Osteoblast (primary cell): Measurements from ENCODE around the gene UNG. TPM values are rescaled to one million over a fixed set of nuclear protein-coding genes. Genes with fewer than 3 reads are reported as not detected.
"Not testable (repeated sequence)": the region's sequence is repeated elsewhere in the genome, so short reads cannot be mapped to it uniquely, and the experiment has no call there.

Source experiments
- DNase-seq: peaks from one replicate; pipeline ENCODE4 v3.0.0; 2011; ENCODE audit warnings: low spot score, mixed read lengths; ENCODE audit not compliant: insufficient read length; ENCODE audit errors: missing footprints
- H2AFZ ChIP-seq: 2 replicates; pipeline ENCODE4 v1.6.0; 2011; ENCODE audit warnings: mild to moderate bottlenecking, low read length
- H3K27ac ChIP-seq: 2 replicates; pipeline ENCODE4 v1.5.1; 2011; ENCODE audit warnings: mild to moderate bottlenecking, low read depth, low read length, moderate library complexity
- H3K27me3 ChIP-seq: 2 replicates; pipeline ENCODE4 v1.6.0; 2012; ENCODE audit warnings: mild to moderate bottlenecking, control low read depth, inconsistent platforms, low read length, moderate library complexity; ENCODE audit not compliant: insufficient read depth
- H3K36me3 ChIP-seq: 2 replicates; pipeline ENCODE4 v1.5.1; 2011; ENCODE audit warnings: mild to moderate bottlenecking, low read length, control low read depth, moderate library complexity; ENCODE audit not compliant: insufficient read depth
- H3K4me1 ChIP-seq: 2 replicates; pipeline ENCODE4 v1.5.1; 2011; ENCODE audit warnings: mild to moderate bottlenecking, low read length, control low read depth, moderate library complexity; ENCODE audit not compliant: insufficient read depth
- H3K4me2 ChIP-seq: 2 replicates; pipeline ENCODE4 v1.6.0; 2011; ENCODE audit warnings: mild to moderate bottlenecking, low read length; ENCODE audit not compliant: insufficient read depth
- H3K4me3 ChIP-seq: fragments of 200-600 bp; sonication (generic); 3 replicates; pipeline ENCODE4 v1.5.1; 2012; ENCODE audit warnings: mild to moderate bottlenecking, low read length, inconsistent platforms; ENCODE audit not compliant: insufficient read depth
- H3K79me2 ChIP-seq: 2 replicates; pipeline ENCODE4 v1.6.0; 2012; ENCODE audit warnings: mild to moderate bottlenecking, low read length, control low read depth, inconsistent platforms; ENCODE audit not compliant: insufficient read depth
- H3K9me3 ChIP-seq: 2 replicates; pipeline ENCODE4 v1.5.1; 2011; ENCODE audit warnings: low read depth, low read length, control low read depth
- H4K20me1 ChIP-seq: 2 replicates; pipeline ENCODE4 v1.6.0; 2012; ENCODE audit warnings: mild to moderate bottlenecking, low read length, control low read depth; ENCODE audit not compliant: insufficient read depth
- total RNA-seq: library from RNA; depleted of rRNA; stranded (reverse); fragments of >200 nt; gene quantifications from 2 replicates; pipeline ENCODE4 v1.2.3, GENCODE V29; 2012
- TF ChIP-seq, protein P1 (sequence below): IDR thresholded peaks from 2 replicates; pipeline ENCODE4 v1.5.1; 2011; ENCODE audit warnings: mild to moderate bottlenecking, low read depth, low read length, moderate library complexity; ENCODE audit errors: extremely low read depth

The UNG gene
- total RNA-seq, 1 donor, result 38.0 TPM

GRCh38 chr12:109052414-109053323 lies 44.7 kb upstream of the UNG start, which contains the start of gene USP30:
Gene USP30 (plus strand): TSS chr12:109052576. CDS start chr12:109052679, 103 bp downstream.
- H3K4me1 ChIP-seq, result peaks cover 7% of the 10 kb centered on the region
- H3K36me3 ChIP-seq, result no peaks in the 10 kb centered on the region
- peak within 1 kb of the TSS; percentile 94 for H3K4me2 ChIP-seq
- peak within 1 kb of the TSS; percentile 100 for H2AFZ ChIP-seq
- H3K79me2 ChIP-seq, result peaks cover 19% of the 10 kb centered on the region
- TF ChIP-seq, protein P1, sequence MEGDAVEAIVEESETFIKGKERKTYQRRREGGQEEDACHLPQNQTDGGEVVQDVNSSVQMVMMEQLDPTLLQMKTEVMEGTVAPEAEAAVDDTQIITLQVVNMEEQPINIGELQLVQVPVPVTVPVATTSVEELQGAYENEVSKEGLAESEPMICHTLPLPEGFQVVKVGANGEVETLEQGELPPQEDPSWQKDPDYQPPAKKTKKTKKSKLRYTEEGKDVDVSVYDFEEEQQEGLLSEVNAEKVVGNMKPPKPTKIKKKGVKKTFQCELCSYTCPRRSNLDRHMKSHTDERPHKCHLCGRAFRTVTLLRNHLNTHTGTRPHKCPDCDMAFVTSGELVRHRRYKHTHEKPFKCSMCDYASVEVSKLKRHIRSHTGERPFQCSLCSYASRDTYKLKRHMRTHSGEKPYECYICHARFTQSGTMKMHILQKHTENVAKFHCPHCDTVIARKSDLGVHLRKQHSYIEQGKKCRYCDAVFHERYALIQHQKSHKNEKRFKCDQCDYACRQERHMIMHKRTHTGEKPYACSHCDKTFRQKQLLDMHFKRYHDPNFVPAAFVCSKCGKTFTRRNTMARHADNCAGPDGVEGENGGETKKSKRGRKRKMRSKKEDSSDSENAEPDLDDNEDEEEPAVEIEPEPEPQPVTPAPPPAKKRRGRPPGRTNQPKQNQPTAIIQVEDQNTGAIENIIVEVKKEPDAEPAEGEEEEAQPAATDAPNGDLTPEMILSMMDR, result no peak
- H3K4me3 ChIP-seq, result peak within 1 kb of the TSS; percentile 97
- DNase-seq, result peak; percentile 91
- peak within 1 kb of the TSS; percentile 55 for H3K27ac ChIP-seq
- H3K9me3 ChIP-seq, result no peaks in the 10 kb centered on the region
- H3K27me3 ChIP-seq, result no peaks in the 10 kb centered on the region
- no peaks in the 10 kb centered on the region for H4K20me1 ChIP-seq

- H3K27ac ChIP-seq, result peak overlapping the region; percentile 52
- DNase-seq, result peak; percentile 19
These were observed 43.8 kb upstream of the UNG start for GRCh38 chr12:109053382-109054123.

DNA sequence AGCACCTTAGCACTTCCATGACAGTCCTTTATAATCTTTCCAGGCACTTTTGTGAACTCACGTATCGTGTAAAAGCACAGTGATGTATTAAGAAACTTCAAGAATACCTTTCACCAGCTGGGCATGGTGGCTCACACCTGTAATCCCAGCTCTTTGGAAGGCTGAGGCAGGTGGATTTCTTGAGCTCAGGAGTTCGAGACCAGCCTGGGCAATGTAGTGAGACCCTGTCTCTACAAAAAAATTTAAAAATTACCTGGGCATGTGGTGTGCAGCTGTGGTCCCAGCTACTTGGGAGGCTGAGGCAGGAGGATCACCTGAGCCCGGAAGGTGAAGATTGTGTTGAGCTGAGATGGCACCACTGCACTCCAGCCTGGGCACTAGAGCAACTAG lies 43.3 kb upstream of the UNG start:
- not testable (repeated sequence) for DNase-seq, H3K27me3 ChIP-seq, H3K9me3 ChIP-seq, H2AFZ ChIP-seq, H4K20me1 ChIP-seq, H3K4me1 ChIP-seq, H3K36me3 ChIP-seq, H3K27ac ChIP-seq, H3K4me3 ChIP-seq
- peak overlapping the region; percentile 94 for H3K4me2 ChIP-seq
- peaks cover 19% of the 10 kb centered on the region for H3K79me2 ChIP-seq

More at GRCh38 chr12:109053382-109054123, 43.8 kb upstream of the UNG start:
- no peaks in the 10 kb centered on the region for H4K20me1 ChIP-seq
- peaks cover 7% of the 10 kb centered on the region for H3K4me1 ChIP-seq
- no peaks in the 10 kb centered on the region for H3K9me3 ChIP-seq
- peak overlapping the region; percentile 100 for H2AFZ ChIP-seq
- peak overlapping the region; percentile 94 for H3K4me2 ChIP-seq
- H3K4me3 ChIP-seq, result peak overlapping the region; percentile 97
- H3K36me3 ChIP-seq, result no peaks in the 10 kb centered on the region
- H3K27me3 ChIP-seq, result no peaks in the 10 kb centered on the region
- peaks cover 19% of the 10 kb centered on the region for H3K79me2 ChIP-seq
- TF ChIP-seq, protein P1, result no peak

DNA sequence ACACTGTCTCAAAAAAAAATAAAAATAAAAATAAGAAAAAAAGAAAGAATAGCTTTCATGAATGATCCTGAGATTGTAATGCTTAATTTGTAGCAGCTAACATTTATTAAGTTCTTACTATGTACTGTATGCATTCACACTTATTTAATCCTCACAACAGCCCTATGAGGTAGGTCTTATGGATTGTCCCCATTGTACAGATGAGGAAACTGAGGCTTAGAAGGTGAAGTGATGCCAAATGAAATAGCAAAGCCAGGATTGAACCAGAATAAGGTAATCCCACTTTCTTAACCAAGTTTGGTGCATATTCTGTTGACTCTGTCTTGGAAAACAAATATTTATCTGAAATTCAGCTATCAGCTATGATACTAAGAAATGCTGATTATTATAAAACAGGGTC lies 42.9 kb upstream of the UNG start:
- H2AFZ ChIP-seq, result no peak overlapping the region
- peaks cover 6% of the 10 kb centered on the region for H3K36me3 ChIP-seq
- H3K9me3 ChIP-seq, result no peaks in the 10 kb centered on the region
- H3K79me2 ChIP-seq, result peaks cover 19% of the 10 kb centered on the region
- H3K27me3 ChIP-seq, result no peaks in the 10 kb centered on the region
- no peak overlapping the region for H3K4me2 ChIP-seq
- no peak overlapping the region for H3K27ac ChIP-seq
- TF ChIP-seq, protein P1, result no peak
- no peak for DNase-seq
- H4K20me1 ChIP-seq, result no peaks in the 10 kb centered on the region
- H3K4me1 ChIP-seq, result peaks cover 7% of the 10 kb centered on the region
- H3K4me3 ChIP-seq, result no peak overlapping the region
